GM19452 (cell line): ENCODE data around the gene ANO2.

Source experiments
- ATAC-seq: cut with Tn5 transposase; IDR thresholded peaks from one replicate; pipeline ENCODE4 v1.9.1; 2021; ENCODE audit not compliant: unreplicated experiment

The ANO2 gene

DNA sequence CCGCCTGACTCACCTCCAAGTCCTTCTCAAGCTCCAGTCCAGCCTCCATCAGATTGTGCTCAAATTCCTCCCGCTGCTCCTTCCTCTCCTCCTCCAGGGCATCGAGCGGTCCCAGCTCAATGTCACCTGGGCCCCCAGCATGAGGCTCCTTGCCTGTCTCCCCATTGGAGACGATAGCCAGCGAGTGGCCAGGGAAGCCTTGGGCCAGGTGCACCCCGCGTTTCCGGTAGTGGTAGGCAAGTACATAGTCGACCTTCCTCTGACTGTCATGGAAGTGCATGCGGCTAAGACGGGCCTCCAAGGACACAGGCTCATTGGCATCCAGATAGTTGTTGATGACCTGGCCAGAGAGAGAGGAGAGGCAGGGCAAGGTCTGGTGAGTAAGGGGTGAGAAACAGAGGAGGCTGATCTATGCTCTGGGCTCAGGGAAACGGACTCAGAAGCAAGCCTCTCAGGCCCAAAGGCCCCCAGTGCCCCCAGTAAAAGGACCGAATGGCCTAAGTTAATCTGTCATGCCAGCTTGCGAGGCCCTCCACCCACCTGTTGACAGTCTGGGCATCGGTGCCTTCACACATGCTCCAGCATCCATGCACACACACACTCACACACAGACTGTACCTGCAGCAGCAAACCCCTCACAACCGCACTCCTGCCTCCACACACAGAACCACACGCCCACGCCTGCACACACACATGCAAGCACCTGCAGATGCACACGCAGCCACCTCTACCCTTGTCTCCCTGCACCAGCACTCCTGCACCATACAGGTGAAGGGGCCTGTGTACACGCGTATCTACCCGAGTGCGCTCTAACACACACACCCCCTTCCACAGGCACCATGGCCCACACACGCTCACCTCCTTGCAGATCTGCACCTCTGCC, 23.8 kb downstream of the ANO2 start:
- ATAC-seq = no peak

DNA sequence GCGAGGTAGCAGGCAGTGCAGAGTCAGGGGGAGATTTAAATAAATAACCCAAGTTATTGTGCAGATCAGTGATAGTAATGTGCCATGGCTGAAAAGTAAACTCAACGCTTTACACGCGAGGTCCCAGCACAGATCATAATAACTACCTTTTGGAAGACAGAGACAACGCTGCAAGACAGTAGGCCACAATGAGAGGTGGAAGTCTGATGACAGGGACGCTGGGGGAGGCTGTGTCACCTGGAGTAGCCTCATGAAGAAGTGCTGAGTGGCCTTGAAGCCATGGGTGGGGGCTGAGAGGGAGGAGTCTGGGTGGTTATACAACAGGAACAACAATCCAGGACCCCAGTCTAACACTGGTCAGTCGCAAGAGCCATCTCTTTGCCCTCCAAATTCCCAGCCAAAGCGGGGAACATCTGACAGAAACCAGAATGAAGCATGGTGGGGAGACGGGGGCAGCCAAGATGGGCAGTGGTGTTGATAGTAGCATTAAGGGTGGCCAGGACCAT, 28.2 kb downstream of the ANO2 start:
- ATAC-seq = no peak

DNA sequence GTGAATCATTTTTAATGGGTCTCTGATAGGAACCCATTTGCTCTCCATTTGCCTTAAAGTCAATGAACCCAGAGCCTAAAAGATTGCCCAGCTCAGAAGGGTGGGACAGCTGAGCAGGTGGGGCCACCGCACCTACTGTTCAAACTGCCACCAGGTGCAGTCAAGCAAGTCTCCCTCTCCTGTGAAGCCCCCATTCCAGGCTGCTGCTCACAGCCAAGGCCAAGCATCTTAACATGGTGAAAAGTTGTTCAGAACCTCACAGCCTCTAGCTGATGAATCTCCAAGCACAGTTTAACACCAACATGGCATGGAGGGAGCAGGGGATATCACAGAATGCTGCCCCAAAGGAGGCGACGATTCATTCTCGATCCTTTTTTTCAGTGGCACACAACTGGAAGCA, 29.5 kb downstream of the ANO2 start:
- no peak for ATAC-seq

GRCh38 chr12:5914387-5915149, 30.5 kb downstream of the ANO2 start:
- no peak for ATAC-seq

DNA sequence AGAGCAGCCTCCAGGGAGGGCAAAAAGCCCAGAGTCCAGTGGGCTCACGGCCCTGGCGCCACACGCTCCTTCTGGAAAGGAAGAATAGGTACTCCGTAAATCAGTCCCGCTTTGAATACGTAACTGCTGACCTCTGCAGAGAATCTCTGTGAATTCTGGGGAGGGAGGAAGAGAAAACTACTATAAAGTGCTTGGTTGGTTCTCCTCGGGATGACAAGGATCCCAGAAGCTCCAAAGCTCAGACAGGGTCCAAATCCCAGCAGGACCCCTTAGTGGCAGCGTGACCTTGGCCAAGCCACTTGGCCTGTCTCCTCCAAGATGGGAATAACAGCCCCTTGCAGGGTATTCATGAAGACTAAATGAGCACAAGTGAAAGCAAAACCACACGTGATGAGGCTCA, 31.7 kb downstream of the ANO2 start:
- ATAC-seq = no peak

GRCh38 chr12:5912437-5913334, 32.4 kb downstream of the ANO2 start:
- no peak for ATAC-seq

- ATAC-seq = no peak
Observed at GRCh38 chr12:5912011-5912410, 33.0 kb downstream of the ANO2 start.

GRCh38 chr12:5910790-5911548, 34.1 kb downstream of the ANO2 start:
- ATAC-seq = no peak

GRCh38 chr12:5909560-5909959, 35.5 kb downstream of the ANO2 start:
- ATAC-seq = no peak

DNA sequence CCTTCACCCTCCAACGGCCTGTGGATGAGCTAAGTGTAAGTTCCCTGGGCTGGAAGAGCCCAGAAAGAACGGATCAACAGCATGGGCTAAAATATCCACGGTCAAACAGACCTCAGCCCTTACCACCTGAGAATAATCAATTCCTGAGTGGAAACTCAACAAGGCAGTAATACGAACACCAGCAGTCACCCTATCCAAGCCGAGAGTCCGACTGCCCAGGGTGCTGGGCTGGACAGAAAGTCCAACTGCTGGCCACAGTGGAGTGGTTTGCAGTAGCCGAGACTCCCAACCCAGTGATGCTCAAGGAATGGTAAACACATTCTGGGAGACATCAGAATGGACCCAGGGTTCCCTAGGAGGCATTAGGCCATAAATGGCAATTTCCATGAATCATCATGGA, 36.8 kb downstream of the ANO2 start:
- ATAC-seq = no peak

GRCh38 chr12:5907807-5908206, 37.3 kb downstream of the ANO2 start:
- ATAC-seq = no peak

GRCh38 chr12:5905757-5906156, 39.3 kb downstream of the ANO2 start:
- no peak for ATAC-seq

DNA sequence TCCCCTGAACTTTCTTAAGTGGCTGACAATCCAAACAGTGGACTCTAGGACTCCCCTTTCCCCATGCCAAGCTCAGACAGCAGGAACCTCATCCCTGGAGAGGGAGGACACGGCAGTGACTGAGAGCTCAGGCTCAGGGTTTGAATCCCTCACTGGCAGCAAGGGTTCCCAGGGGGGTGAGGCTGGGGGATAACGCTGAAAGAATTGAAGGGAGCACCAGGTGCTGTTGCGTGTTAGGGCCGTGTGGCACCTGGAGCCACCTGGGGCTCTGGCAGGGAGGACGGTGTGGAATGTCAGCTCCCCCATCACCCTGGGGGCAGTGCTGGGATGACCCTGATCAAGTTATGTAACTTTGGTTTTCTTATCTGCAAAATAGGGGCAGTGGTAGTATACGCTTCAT, 40.1 kb downstream of the ANO2 start:
- no peak for ATAC-seq

DNA sequence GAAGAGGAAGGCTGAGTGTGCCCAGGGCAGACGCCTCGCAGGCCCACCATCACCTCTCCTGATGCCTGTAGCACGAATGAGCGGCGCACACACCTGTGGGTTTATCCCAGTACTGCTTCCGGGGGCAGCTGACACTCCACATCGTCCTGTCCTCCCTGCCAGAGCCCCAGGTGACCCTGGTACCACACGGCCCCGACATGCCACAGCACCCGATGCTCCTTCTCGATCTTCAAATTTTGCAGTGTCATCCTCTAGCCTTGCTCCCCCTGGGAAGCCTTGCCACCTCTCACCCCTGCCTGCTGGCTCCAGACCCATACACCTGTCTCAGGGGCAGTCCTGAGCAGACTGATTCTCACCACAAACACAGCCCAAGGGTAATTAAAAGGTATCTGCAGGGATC, 40.6 kb downstream of the ANO2 start:
- no peak for ATAC-seq

GRCh38 chr12:5902736-5903135, 42.3 kb downstream of the ANO2 start:
- ATAC-seq = no peak

GRCh38 chr12:5901416-5901815, 43.6 kb downstream of the ANO2 start:
- no peak for ATAC-seq

DNA sequence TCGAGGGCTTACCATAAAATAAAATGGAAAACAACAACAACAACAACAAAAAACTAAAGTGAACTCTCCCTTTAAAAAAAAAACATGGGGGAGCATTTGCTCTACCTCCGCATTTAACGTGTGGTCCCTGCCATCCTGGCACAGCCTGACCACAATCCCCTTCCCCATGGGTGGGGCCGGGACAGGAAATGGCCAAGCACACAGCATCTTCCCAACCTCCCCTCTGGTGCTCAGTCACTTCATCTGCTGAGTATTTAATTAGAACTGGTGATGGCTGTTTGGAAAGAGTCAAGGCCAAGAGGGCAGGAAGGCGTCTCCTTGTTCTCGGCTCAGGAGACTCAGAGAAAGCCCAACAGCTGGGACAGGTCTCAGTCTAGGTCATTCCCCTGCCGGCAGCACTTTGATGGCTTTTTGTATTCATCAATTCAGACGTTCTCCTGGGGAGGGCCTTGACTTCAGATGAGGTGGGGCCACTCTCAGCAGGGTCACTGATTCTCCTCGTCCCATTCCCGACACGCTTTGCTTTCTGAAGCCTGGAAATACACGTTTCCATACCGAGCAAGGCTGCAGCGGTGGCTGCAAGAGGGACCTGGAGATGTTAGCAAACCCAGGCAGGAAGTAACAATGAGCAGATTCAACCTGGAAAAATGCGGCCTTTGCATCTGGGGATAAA, 44.4 kb downstream of the ANO2 start:
- ATAC-seq = no peak

DNA sequence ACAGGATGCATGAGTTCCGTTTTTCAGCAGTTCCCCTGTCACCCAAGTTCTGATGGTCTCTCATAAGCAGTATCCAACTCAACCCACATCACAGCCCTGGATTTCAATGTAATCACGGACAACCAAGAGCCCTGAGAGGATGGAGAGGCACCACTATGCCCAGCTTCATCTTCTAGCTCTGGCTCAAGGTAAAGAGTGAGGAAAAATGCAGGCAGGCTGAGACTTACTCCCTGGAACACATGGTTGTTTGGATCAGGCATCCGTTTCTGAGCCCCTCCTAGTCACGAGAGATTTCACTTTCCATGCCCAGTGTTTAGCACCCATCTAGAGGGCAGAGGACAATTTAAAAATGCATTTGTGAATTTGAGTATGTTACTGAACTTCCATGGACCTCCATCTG, 45.0 kb downstream of the ANO2 start:
- ATAC-seq = no peak

- no peak for ATAC-seq
Observed at GRCh38 chr12:5899675-5900074, 45.4 kb downstream of the ANO2 start.

GRCh38 chr12:5898874-5899273, 46.2 kb downstream of the ANO2 start:
- no peak for ATAC-seq
